Body of pancreas (tissue), 4 donors: ENCODE measurements around the gene ZBTB16.

Experiments
- POLR2A ChIP-seq, 3 donors: fragments of 450-650 bp; IDR thresholded peaks; one replicate each; pipeline ENCODE4 v1.6.1; 2016; ENCODE audit warnings: antibody characterized with exemption in 3 of 3, mild to moderate bottlenecking in 2 of 3
- TF ChIP-seq, protein P1 (sequence below), 7 experiments: fragments of 450-650 bp in 4 of 7; fragments of 200-600 bp in 3 of 7; sonication (generic) in 3 of 7; IDR thresholded peaks; one replicate each; pipeline ENCODE4 v1.5.1; 2016 to 2019; ENCODE audit warnings: antibody characterized with exemption in 7 of 7

DNA sequence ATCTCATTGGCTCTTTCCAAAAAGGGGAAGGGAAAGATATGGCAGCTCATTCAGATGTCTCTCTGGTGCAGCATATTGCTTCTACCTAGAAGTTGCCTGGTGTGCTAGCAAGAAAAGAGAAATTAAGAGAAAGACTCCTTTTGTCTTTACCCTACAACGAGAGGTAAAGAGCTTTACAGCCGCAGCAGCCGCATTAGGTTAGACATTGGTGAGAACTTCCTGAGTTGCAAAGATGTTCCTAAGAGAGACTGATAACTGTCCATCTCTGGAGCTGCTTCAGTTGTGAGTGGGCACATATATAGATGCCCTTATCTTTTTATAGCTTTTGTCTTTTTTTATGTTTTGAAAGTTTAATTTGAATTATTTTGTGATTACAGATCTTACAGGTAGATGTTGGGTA lies 155.9 kb downstream of the ZBTB16 start:
- TF ChIP-seq, protein P1, sequence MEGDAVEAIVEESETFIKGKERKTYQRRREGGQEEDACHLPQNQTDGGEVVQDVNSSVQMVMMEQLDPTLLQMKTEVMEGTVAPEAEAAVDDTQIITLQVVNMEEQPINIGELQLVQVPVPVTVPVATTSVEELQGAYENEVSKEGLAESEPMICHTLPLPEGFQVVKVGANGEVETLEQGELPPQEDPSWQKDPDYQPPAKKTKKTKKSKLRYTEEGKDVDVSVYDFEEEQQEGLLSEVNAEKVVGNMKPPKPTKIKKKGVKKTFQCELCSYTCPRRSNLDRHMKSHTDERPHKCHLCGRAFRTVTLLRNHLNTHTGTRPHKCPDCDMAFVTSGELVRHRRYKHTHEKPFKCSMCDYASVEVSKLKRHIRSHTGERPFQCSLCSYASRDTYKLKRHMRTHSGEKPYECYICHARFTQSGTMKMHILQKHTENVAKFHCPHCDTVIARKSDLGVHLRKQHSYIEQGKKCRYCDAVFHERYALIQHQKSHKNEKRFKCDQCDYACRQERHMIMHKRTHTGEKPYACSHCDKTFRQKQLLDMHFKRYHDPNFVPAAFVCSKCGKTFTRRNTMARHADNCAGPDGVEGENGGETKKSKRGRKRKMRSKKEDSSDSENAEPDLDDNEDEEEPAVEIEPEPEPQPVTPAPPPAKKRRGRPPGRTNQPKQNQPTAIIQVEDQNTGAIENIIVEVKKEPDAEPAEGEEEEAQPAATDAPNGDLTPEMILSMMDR (IDR thresholded peaks at IDR 0.05) = no peak
- TF ChIP-seq POLR2A (IDR thresholded peaks at IDR 0.05) = no peak
